Kidney tubule cell (primary cell): ENCODE data around the gene ANKS1A.

ENCODE experiments used
- DNase-seq: peaks from one replicate; pipeline ENCODE4 v3.0.0-alpha.2; 2018; ENCODE audit warnings: low spot score

The ANKS1A gene

GRCh38 chr6:35054106-35054742, 165.2 kb downstream of the ANKS1A start:
- no peak for DNase-seq

DNA sequence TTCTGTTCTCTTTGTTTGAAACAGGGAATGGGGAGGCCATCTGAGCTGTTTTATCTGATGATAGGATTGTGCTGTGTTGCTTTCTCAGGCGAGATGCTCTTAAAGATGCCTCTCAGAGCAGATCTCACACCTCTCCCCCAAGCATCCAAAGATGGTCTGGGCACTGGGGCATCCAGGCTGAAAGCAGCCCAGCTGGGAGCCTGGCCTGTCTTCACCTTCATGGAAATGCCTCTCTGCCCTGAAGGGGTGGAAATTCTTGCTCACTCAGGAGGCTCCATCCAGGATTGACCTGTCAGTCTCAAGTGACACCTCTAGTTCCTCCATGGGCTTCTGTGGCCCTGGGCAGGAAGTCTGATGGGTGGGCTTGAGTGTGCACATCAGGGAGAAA, 165.7 kb downstream of the ANKS1A start:
- no peak for DNase-seq

DNA sequence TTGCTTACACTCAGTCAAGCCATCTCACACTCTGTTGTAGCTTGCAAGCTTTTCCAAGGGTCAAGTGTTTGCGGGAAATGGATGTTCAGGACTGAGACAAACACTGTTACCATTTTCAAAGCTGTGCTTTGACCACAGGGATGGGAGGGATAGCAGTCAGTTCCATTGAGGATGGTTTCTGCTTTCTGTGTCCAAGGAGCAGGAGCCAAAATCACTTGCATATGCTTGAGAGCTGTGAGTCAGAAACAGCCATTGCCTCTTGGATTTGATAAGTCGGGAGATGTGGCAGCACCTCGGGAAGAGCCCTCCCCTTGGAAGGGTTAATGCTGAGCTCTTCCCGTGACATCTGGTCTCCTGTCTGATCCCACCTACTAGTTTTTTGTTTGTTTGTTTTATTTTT, 166.8 kb downstream of the ANKS1A start:
- DNase-seq, result no peak

DNA sequence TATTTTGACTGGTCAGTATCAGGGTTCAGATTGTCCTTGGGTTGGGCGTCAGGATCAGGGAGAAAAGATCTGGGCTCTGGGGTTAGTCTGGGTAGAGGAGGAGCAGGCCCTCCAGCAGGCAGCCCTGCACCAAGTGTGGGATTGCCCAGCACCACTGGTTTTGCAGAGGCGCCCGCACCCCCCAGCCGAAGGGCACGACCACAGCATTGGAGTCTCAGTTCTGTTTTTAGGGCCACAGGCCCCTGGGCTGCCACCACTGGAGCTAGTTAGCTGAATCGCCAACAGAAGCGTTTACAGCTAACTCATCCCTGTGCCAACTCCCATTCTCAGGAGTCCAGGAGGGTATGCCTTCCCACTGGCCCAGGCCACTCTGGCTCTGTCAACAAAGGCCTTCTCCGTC, 167.9 kb downstream of the ANKS1A start:
- no peak for DNase-seq

GRCh38 chr6:35057449-35058357, 168.6 kb downstream of the ANKS1A start:
- DNase-seq, result no peak

DNA sequence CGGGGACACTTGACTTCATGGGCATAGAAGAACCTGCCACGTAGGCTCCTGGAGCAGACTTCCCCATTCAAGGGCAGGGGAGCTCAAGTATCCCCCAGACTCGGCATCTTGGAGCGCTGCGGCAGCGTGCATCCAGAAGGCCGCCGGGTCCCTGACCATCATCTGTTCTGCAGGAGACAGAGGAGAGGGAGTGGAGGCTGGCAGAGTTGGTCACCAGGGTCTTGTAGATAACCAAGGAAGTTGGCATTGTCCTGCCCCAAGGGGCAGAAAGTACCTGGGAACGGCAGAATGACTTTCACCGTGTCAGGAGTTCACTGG, 169.3 kb downstream of the ANKS1A start:
- DNase-seq, result no peak

DNA sequence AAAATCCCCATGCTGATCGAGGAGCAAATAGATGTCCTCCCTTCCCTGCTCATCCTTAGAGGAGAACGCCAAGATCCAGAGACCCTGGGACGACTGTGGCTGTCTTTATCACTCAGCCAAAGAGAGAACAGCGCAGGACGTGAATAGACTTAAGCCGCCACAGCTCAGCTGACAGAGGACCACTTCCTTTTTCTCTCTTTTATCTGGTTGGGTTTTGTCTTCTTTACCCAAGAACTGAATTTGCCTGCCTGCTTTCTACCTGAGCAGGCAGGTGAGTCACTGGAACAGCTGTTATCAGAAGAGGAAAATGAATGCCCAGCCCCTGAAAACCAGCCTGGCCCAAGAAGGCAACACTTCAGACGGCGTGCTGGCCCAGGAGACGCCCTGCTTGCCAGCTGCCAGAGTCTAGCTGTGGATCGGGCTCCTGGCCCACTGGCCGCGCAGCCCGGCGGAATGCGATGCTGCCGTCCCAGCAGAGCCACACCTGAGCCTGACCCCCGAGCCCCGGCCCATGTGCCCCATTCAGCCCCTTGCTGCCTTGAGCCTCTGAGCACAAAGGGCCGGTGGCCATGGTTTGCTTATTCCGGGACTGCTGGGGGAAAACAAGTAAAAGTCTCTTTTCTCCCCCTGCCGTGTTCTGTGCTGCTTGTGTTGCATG, 169.9 kb downstream of the ANKS1A start:
- no peak for DNase-seq

- no peak for DNase-seq
Observed at GRCh38 chr6:35059596-35060345, 170.7 kb downstream of the ANKS1A start.

DNA sequence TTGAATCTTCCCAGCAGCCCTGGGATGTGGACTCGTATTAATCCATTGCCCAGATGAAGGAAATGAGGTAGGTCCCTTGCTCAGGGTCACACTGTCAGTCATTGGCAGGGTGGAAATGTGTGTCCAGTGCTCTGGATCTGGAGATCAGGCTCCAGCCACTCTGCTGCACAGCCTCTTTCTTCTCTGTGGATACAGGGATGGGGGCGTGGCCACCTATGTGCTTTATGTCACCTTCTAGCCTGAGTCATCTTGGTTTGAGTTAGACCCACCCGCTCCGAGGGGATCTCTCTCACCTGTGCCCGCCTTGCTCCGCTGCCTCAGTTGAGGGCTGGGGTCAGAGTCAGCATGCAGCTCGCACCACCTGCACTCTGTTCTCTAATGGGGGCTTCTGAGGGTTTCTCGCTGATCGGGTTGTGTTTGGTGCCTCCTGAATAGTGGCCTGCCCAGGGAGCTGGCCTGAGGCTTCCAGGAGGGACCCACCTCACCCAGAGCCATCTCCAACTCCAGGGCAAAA, 172.1 kb downstream of the ANKS1A start:
- no peak for DNase-seq

DNA sequence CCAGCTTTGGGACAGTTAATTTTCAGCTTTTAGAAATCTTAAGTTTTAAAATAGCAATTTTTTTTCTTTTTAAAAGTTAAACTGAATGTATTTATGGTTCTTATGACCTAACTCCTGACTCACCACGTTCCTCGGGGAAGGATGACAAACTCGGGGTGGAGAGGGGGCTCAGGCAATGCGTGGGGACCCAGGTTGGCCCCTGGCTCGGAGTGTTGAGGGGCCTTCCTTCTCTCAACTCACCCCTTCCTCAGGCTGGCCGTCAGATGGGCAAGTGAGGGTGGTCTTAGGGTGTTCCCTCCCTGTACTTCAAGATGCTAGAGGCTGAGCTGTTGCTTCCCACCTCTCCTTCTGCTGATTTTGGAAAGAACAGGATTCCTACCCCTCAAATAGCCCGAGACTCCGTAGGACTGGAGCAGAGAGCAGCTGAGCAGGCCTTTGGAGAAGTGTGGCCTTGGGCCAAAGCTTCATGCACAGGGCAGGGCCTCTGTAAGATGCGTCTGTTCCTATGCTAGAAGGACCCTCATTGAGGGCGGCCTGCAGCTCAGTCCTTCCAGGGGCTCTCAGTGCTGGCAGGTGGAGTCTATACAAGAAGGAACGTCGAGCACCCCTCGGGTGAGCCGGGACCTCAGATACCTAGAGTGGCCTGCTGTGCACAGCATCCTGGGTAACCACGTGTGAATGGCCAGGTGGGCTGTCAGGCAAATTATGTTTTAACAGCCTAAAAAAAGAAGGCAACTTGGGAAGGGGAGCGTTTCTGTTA, 172.8 kb downstream of the ANKS1A start:
- DNase-seq, result no peak

GRCh38 chr6:35062676-35063574, 173.9 kb downstream of the ANKS1A start:
- DNase-seq, result no peak

DNA sequence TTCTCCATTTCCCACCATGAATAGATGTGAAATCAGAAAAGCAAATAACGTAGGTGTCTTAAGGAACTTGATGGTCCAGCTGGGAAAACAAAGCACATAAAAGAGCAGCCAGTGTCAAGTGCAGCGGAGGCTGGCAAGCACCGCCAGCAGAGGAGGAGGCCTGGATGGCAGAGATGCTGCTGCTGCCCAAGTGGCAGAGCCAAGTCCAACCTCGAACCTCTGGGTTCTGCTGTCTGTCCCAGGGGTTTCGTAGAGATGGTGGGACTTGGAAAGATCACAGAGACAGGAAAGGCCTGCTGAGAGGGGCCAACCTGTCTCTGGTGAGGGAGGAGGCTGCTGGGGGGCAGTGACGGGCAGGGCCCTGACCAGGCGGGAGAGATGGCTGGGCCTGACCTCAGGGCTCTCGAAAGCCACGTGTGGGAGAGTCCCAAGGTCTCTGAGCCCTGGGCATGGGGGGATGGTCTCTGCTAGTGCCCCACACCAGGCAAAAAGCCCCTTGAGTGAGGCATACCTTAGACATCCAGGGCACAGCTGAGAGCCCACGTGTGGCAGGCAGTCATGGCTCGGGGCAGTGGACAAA, 174.7 kb downstream of the ANKS1A start:
- no peak for DNase-seq

- DNase-seq, result no peak
Observed at GRCh38 chr6:35064290-35064689, 175.2 kb downstream of the ANKS1A start.

DNA sequence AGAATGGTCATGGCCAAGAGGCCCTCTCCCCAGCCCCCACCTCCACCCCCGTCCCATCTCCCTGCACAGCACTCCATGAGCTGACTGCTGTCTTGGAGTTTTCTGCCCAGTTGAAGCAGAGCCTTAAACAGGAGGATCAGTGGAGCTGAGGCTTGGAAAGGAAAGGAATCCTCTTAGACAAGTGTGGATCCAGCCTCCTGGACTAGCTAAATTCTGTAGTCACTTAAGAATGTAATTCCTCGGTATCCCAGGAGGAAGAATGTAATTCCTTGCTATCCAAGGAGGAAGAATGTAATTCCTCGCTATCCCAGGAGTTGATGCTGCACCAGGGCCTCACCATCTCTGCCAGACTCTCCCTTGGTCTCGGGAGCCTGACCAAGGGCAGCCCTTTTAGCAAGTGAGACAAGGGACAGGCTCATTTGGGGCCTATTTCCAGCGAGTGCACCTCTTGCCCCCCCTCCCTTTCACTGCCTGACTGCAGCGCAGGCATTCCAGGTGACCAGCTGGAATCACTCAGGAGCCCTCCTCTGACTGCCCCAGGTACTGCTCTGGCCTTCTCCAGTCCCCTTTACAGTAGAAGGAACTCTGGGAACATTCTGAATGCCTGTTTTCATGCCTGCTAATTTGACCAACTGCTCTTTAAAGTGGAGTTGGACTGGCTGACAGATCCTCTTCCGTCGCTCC, 175.8 kb downstream of the ANKS1A start:
- no peak for DNase-seq

DNA sequence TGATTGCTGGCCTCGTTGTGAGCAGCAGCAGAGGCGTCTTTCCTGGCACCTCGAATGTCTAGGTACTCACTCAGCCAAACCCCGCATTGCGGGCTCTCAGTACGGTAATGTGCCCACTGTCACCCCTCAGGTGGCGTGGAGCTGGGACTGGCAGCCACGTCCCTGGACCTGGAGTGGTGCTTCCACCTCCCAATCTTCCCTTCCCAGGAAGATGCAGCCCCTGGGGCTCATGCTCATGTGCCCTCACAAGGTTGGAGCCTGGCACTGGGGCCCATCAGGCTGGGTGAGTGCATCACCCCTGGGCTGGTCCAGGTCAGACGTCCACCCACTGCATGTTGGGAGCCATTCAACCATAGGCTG, 176.4 kb downstream of the ANKS1A start:
- DNase-seq, result no peak

DNA sequence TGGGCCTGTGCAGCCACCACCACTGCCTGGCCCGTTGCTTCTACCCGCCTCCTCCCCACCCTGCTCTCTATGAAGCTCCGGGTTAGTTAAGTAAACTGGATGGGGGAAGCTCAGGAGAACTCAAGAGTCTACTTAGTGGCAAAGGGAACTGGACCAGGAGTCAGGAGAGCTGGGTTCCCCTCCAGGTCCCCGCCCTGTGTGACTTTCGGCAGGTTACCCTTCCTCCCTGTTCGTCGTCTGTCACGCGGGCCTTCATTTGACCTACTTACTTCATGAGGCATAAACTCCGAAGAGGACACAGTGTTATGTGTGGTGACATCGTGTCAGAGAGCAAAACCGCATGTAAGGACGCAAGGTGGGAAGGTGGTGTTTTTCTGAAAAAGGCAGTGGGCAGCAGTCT, 176.8 kb downstream of the ANKS1A start:
- no peak for DNase-seq

- no peak for DNase-seq
Observed at GRCh38 chr6:35067234-35067633, 178.2 kb downstream of the ANKS1A start.

- no peak for DNase-seq
Observed at GRCh38 chr6:35068206-35068605, 179.2 kb downstream of the ANKS1A start.

GRCh38 chr6:35068644-35069043, 179.6 kb downstream of the ANKS1A start:
- DNase-seq, result no peak

GRCh38 chr6:35069262-35069661, 180.2 kb downstream of the ANKS1A start:
- no peak for DNase-seq
